Skeletal muscle satellite cell (primary cell): ENCODE results near the gene OSBP. TPM values are rescaled to one million over a fixed set of nuclear protein-coding genes. Genes with fewer than 3 reads are reported as not detected.
A peak's percentile ranks its signal among the peaks of the same experiment; 100 is the strongest.

Experiments
- H3K27me3 ChIP-seq: 2 replicates; pipeline ENCODE4 v1.7.0; 2013; ENCODE audit warnings: low read length; ENCODE audit not compliant: control insufficient read depth, insufficient read depth
- H3K36me3 ChIP-seq: 2 replicates; pipeline ENCODE4 v1.7.0; 2013; ENCODE audit warnings: mild to moderate bottlenecking, control low read depth, low read length; ENCODE audit not compliant: insufficient read depth
- H3K4me1 ChIP-seq: 2 replicates; pipeline ENCODE4 v1.7.0; 2013; ENCODE audit warnings: low read length; ENCODE audit not compliant: control insufficient read depth, insufficient read depth
- H3K4me2 ChIP-seq: 2 replicates; pipeline ENCODE4 v1.7.0; 2013; ENCODE audit warnings: mild to moderate bottlenecking, low read length
- H3K4me3 ChIP-seq: 2 replicates; pipeline ENCODE4 v1.7.0; 2013; ENCODE audit warnings: low read length
- H3K9ac ChIP-seq: 2 replicates; pipeline ENCODE4 v1.7.0; 2013; ENCODE audit warnings: mild to moderate bottlenecking, low read depth, low read length, moderate library complexity
- H3K9me3 ChIP-seq: replicated peaks from 2 replicates; pipeline ENCODE4 v1.7.0; 2013; ENCODE audit warnings: mild to moderate bottlenecking, control low read depth, low read length
- total RNA-seq: library from RNA; depleted of rRNA; stranded (reverse); fragments of >200 nt; gene quantifications from 2 replicates; pipeline ENCODE4 v1.2.3, GENCODE V29; 2012; rRNA removed

The OSBP gene
- total RNA-seq: 27.1 and 28.0 TPM in 2 replicates

- Histone ChIP-seq H3K27me3 (no peaks in the 10 kb centered on the region), H3K4me1 (peaks cover 32% of the 10 kb centered on the region), H3K9ac (peak within 1 kb of the TSS; percentile 89), H3K4me3 (peak within 1 kb of the TSS; percentile 83), H3K36me3 (no peaks in the 10 kb centered on the region), H3K4me2 (peak within 1 kb of the TSS; percentile 93), H3K9me3 (no peaks in the 10 kb centered on the region)
Measured at GRCh38 chr11:59615637-59616395, at the start of gene OSBP. TSS of gene OSBP (minus strand) at chr11:59615774. CDS start at chr11:59615664, 110 bp downstream.

- no peak overlapping the region for H3K4me2 ChIP-seq
- no peaks in the 10 kb centered on the region for H3K4me1 ChIP-seq
- no peaks in the 10 kb centered on the region for H3K9me3 ChIP-seq
- no peak overlapping the region for H3K9ac ChIP-seq
- peaks cover 92% of the 10 kb centered on the region for H3K36me3 ChIP-seq
- no peaks in the 10 kb centered on the region for H3K27me3 ChIP-seq
- H3K4me3 ChIP-seq: no peak overlapping the region
Measured at GRCh38 chr11:59660621-59661020, 45.0 kb upstream of the OSBP start.

- H3K9ac ChIP-seq: no peak overlapping the region
- no peaks in the 10 kb centered on the region for H3K4me1 ChIP-seq
- no peak overlapping the region for H3K4me2 ChIP-seq
- H3K36me3 ChIP-seq: peaks cover 92% of the 10 kb centered on the region
- H3K27me3 ChIP-seq: no peaks in the 10 kb centered on the region
- no peaks in the 10 kb centered on the region for H3K9me3 ChIP-seq
- no peak overlapping the region for H3K4me3 ChIP-seq
Measured at GRCh38 chr11:59659981-59660380, 44.4 kb upstream of the OSBP start.

- no peaks in the 10 kb centered on the region for H3K4me1 ChIP-seq
- no peak overlapping the region for H3K4me2 ChIP-seq
- H3K27me3 ChIP-seq: no peaks in the 10 kb centered on the region
- no peaks in the 10 kb centered on the region for H3K9me3 ChIP-seq
- H3K36me3 ChIP-seq: peaks cover 89% of the 10 kb centered on the region
- no peak overlapping the region for H3K9ac ChIP-seq
- no peak overlapping the region for H3K4me3 ChIP-seq
Measured at GRCh38 chr11:59658036-59658435, 42.5 kb upstream of the OSBP start.

GRCh38 chr11:59654893-59655292 is 39.3 kb upstream of the OSBP start:
- H3K36me3 ChIP-seq: peaks cover 88% of the 10 kb centered on the region
- no peaks in the 10 kb centered on the region for H3K27me3 ChIP-seq
- H3K4me1 ChIP-seq: no peaks in the 10 kb centered on the region
- no peak overlapping the region for H3K9ac ChIP-seq
- H3K4me2 ChIP-seq: no peak overlapping the region
- H3K9me3 ChIP-seq: no peaks in the 10 kb centered on the region
- H3K4me3 ChIP-seq: no peak overlapping the region

- Histone ChIP-seq H3K27me3 (no peaks in the 10 kb centered on the region), H3K4me2 (no peak overlapping the region), H3K9ac (no peak overlapping the region), H3K36me3 (peaks cover 86% of the 10 kb centered on the region), H3K4me1 (no peaks in the 10 kb centered on the region), H3K4me3 (no peak overlapping the region), H3K9me3 (no peaks in the 10 kb centered on the region)
Measured at GRCh38 chr11:59647245-59647980, 31.8 kb upstream of the OSBP start.

GRCh38 chr11:59644528-59644927 is 29.0 kb upstream of the OSBP start:
- Histone ChIP-seq H3K27me3 (no peaks in the 10 kb centered on the region), H3K4me3 (no peak overlapping the region), H3K4me2 (no peak overlapping the region), H3K9me3 (no peaks in the 10 kb centered on the region), H3K36me3 (peaks cover 89% of the 10 kb centered on the region), H3K9ac (no peak overlapping the region), H3K4me1 (no peaks in the 10 kb centered on the region)

- Histone ChIP-seq H3K4me1 (no peaks in the 10 kb centered on the region), H3K9ac (no peak overlapping the region), H3K4me2 (no peak overlapping the region), H3K36me3 (peaks cover 89% of the 10 kb centered on the region), H3K9me3 (no peaks in the 10 kb centered on the region), H3K4me3 (no peak overlapping the region), H3K27me3 (no peaks in the 10 kb centered on the region)
Measured at GRCh38 chr11:59643390-59643789, 27.8 kb upstream of the OSBP start.

- Histone ChIP-seq H3K4me3 (no peak overlapping the region), H3K9me3 (no peaks in the 10 kb centered on the region), H3K36me3 (peaks cover 91% of the 10 kb centered on the region), H3K27me3 (no peaks in the 10 kb centered on the region), H3K4me2 (no peak overlapping the region), H3K4me1 (no peaks in the 10 kb centered on the region), H3K9ac (no peak overlapping the region)
Measured at GRCh38 chr11:59641156-59641555, 25.6 kb upstream of the OSBP start.

- peaks cover 10% of the 10 kb centered on the region for H3K36me3 ChIP-seq
- H3K9me3 ChIP-seq: no peaks in the 10 kb centered on the region
Measured at GRCh38 chr11:59630493-59630892, 14.9 kb upstream of the OSBP start.

GRCh38 chr11:59629996-59630395 is 14.4 kb upstream of the OSBP start:
- H3K4me1 ChIP-seq: no peaks in the 10 kb centered on the region
- H3K9ac ChIP-seq: no peak overlapping the region
- H3K4me2 ChIP-seq: no peak overlapping the region
- H3K4me3 ChIP-seq: no peak overlapping the region
- H3K27me3 ChIP-seq: no peaks in the 10 kb centered on the region
- H3K36me3 ChIP-seq: peaks cover 10% of the 10 kb centered on the region
- H3K9me3 ChIP-seq: no peaks in the 10 kb centered on the region

More at GRCh38 chr11:59630493-59630892, 14.9 kb upstream of the OSBP start:
- no peaks in the 10 kb centered on the region for H3K4me1 ChIP-seq
- no peak overlapping the region for H3K4me3 ChIP-seq
- no peak overlapping the region for H3K4me2 ChIP-seq
- H3K9ac ChIP-seq: no peak overlapping the region
- H3K27me3 ChIP-seq: no peaks in the 10 kb centered on the region
